Testis (tissue), 3 donors: ENCODE data around the gene GPR161. TPM values are rescaled to one million over a fixed set of nuclear protein-coding genes. Genes with fewer than 3 reads are reported as not detected.

ENCODE experiments used
- DNase-seq: peaks from one replicate; pipeline ENCODE4 v3.0.0-alpha.2; 2019
- H3K27ac ChIP-seq, 2 donors: fragments of 200-600 bp; sonication (generic); one replicate each; pipeline ENCODE4 v1.5.1; 2019
- H3K27me3 ChIP-seq: fragments of 200-600 bp; sonication (generic); one replicate; pipeline ENCODE4 v1.5.1; 2019
- H3K36me3 ChIP-seq: fragments of 200-600 bp; sonication (generic); one replicate; pipeline ENCODE4 v1.5.1; 2017; ENCODE audit warnings: low read depth; ENCODE audit errors: missing control alignments
- H3K4me1 ChIP-seq: fragments of 200-600 bp; sonication (generic); one replicate; pipeline ENCODE4 v1.5.1; 2019
- H3K4me3 ChIP-seq, 2 donors: fragments of 200-600 bp; sonication (generic); one replicate each; pipeline ENCODE4 v1.5.1; 2017 to 2019
- H3K9me3 ChIP-seq: fragments of 200-600 bp; sonication (generic); one replicate; pipeline ENCODE4 v1.5.1; 2017
- CTCF ChIP-seq, 3 experiments: fragments of 450-650 bp in 2 of 3; fragments of 200-600 bp in 1 of 3; sonication (generic) in 1 of 3; IDR thresholded peaks; one replicate each; pipeline ENCODE4 v1.5.1; 2016 to 2019; ENCODE audit warnings: antibody characterized with exemption in 3 of 3, mild to moderate bottlenecking in 2 of 3, moderate library complexity in 1 of 3
- POLR2A ChIP-seq: fragments of 450-650 bp; IDR thresholded peaks from one replicate; pipeline ENCODE4 v1.6.1; 2017; ENCODE audit warnings: antibody characterized with exemption, mild to moderate bottlenecking, moderate library complexity
- WGBS, 2 donors: methylation state at CpG; one replicate each; pipeline ENCODE4 v1.1.5; 2018; 5-methylcytosine and 5-hydroxymethylcytosine counted together
- intact Hi-C: fragments of 100-400 bp; cut with DNase I; formaldehyde crosslinking; loops from one replicate; pipeline ENCODE4 v1.15.1; 2023; ENCODE audit warnings: low total_unique reads
- polyA plus RNA-seq: library from polyadenylated mRNA; stranded (reverse); fragments of 350-450 nt; fragmentation: Illumina TruSeq; extraction: RNeasy Lipid Tissue Mini Kit (QIAGEN cat#74804); gene quantifications from one replicate; pipeline ENCODE4 v1.2.3, GENCODE V29; 2014; ENCODE audit warnings: low read depth, low replicate concordance; ENCODE audit not compliant: insufficient read depth
- total RNA-seq, 2 donors: library from RNA; depleted of rRNA; stranded (reverse); fragments of >200 nt; gene quantifications; one replicate each; pipeline ENCODE4 v1.2.3, GENCODE V29; 2016

GPR161 gene
- total and polyA plus RNA-seq, 3 donors from 2014 or later: 3.7 to 6.7 (median 6.1) TPM

- H3K4me1 ChIP-seq: peaks cover 4% of the 10 kb centered on the region
- no peaks in the 10 kb centered on the region for H3K9me3 ChIP-seq
- H3K27me3 ChIP-seq: no peaks in the 10 kb centered on the region
- H3K4me3 ChIP-seq: no peak overlapping the region
- 90 to 92% methylated on average over 4 to 6 of the region's 6 CpGs for WGBS, 2 donors
- intact Hi-C loops: no loop called here
- no peak overlapping the region for H3K27ac ChIP-seq
- TF ChIP-seq POLR2A: no peak
- no peak for TF ChIP-seq CTCF (IDR thresholded peaks at IDR 0.05)
- no peaks in the 10 kb centered on the region for H3K36me3 ChIP-seq
- DNase-seq: no peak
Observed at GRCh38 chr1:168116327-168116799, 20.4 kb downstream of the GPR161 start.

- Histone ChIP-seq H3K9me3 (no peaks in the 10 kb centered on the region), H3K36me3 (no peaks in the 10 kb centered on the region), H3K4me3 (no peak overlapping the region), H3K27me3 (no peaks in the 10 kb centered on the region), H3K4me1 (no peaks in the 10 kb centered on the region), H3K27ac (no peak overlapping the region)
- WGBS, 2 donors: 67 to 77% methylated on average over 6 of the region's 6 CpGs
- DNase-seq: no peak
- no peak for TF ChIP-seq POLR2A
- no peak for TF ChIP-seq CTCF (IDR thresholded peaks at IDR 0.05)
- intact Hi-C loops: no loop called here
Observed at GRCh38 chr1:168114845-168115244, 21.9 kb downstream of the GPR161 start.

GRCh38 chr1:168112673-168113305, 23.9 kb downstream of the GPR161 start:
- Histone ChIP-seq H3K9me3 (no peaks in the 10 kb centered on the region), H3K27me3 (no peaks in the 10 kb centered on the region), H3K27ac (no peak overlapping the region), H3K36me3 (no peaks in the 10 kb centered on the region), H3K4me1 (no peaks in the 10 kb centered on the region), H3K4me3 (no peak overlapping the region)
- 87 to 90% methylated on average over 6 of the region's 6 CpGs for WGBS, 2 donors
- DNase-seq: no peak
- no peak for TF ChIP-seq POLR2A
- TF ChIP-seq CTCF (IDR thresholded peaks at IDR 0.05): no peak
- intact Hi-C loops: no loop called here

GRCh38 chr1:168110896-168111545, 25.7 kb downstream of the GPR161 start:
- Histone ChIP-seq H3K9me3 (no peaks in the 10 kb centered on the region), H3K4me3 (no peak overlapping the region), H3K27ac (no peak overlapping the region), H3K27me3 (no peaks in the 10 kb centered on the region), H3K36me3 (no peaks in the 10 kb centered on the region), H3K4me1 (no peaks in the 10 kb centered on the region)
- 82 to 90% methylated on average over 7 of the region's 7 CpGs for WGBS, 2 donors
- intact Hi-C loops: no loop called here
- no peak for TF ChIP-seq CTCF (IDR thresholded peaks at IDR 0.05)
- no peak for TF ChIP-seq POLR2A
- no peak for DNase-seq
